ENCODE results near the gene PRIM1.
"Not testable (repeated sequence)": the region's sequence is repeated elsewhere in the genome, so short reads cannot be mapped to it uniquely, and the experiment has no call there.

Gene PRIM1

DNA sequence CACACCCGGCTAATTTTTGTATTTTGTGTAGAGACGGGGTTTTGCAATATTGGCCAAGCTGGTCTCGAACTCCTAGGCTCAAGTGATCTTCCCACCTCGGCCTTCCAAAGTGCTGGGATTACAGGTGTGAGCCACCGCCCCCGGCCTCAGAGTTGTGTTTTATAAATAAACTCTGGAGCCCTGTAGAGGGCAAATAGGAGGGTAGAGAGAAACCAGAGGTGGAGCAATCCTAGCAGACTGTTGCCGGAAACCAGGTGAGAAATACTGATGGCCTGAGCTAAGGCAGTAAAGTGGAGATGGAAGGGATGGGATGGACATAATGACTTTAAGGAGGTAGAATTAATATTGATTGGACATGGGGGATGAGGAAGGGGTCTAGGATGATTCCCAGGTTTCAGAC, 8.3 kb upstream of the PRIM1 start:
- no peak for DNase-seq (ENCODE audit: low read depth)

DNA sequence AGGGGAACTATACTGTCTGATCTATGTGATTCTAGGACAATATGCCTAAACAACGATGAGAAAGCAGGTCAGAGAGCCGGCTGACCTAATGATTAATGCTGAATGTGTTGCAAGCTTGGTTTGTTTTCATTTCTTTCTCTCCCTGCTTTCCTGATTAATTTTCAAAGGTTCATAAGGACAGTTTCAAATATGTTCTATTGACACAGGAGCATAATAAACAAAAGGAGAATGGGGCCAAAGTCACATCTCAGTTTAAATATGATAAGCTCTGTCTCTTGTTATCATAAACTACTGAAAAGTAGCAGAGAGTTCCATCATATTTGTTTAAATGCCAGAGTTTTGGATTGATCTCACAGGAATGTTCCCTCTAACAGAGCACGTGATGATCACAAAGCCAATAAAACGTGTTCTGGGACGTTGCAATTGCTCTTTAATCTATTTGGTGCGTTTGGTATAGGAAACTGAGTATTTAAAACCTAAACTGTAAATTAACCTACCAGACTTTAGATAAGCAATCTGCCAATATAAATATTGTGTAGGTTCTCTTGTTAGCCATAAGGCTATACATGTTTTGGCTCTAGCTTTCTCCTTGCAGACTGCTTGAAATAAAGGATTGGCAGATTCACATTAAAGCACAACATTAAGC, 7.3 kb upstream of the PRIM1 start:
- DNase-seq (ENCODE audit: low read depth) = no peak

GRCh38 chr12:56758728-56759262, 6.7 kb upstream of the PRIM1 start:
- no peak for DNase-seq (ENCODE audit: low read depth)

- DNase-seq (ENCODE audit: low read depth) = not testable (repeated sequence)
Observed at GRCh38 chr12:56757971-56758370, 5.8 kb upstream of the PRIM1 start.

DNA sequence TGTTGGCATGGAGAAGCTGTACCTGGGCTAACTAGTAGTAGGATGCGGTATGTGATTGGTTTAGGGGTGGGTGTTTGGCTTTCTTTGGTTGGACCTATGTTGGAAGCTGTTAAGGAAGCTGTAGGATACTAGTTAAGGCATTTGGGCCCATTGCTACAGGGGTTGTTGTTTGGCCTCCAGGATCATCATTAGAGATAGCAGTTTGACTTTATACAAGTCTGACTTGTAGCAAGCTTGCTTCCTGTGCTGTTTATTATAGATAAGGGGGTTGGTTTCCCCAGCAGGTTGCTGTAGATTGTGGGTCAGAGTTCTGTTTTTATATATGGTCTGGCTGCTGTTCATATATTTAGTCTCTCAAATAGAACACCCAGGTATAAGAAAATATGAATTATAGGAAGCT, 1.4 kb upstream of the PRIM1 start:
- no peak for DNase-seq (ENCODE audit: low read depth)

DNA sequence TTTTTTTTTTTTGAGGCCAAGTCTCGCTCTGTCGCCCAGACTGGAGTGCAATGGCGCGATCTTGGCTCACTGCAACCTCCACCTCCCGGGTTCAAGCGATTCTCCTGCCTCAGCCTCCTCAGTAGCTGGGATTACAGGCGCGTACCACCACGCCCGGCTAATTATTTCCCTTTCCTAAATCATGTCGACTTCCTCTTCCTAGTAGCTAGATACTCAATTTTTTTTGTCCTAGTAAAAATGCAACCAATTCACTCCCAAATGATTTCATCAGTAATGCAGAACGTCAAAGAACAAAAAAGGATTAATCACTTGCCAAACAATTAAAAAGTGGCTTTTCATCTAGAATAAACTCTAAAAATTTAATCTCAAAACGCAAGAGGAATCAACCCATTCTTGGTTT, 1.5 kb downstream of the PRIM1 start:
- not testable (repeated sequence) for DNase-seq (ENCODE audit: low read depth)

DNA sequence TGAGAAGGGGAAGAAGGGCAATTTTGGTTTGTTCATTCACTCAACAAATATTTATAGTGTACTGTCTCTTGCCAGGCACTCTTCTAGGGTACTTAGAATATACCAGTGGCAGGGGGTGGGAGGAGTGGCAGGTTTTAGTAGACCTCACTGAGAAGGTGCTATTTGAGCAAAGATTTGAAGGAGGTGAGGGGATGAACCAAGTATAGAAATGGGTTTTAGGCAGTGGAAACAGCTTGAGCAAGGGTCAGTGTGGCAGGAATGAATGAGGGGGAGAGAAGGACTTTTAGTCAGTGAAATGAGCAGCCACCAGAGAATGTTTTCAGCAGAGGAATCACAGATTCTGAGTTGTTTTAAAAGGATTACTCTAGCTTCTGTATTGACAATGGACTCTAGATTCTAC, 2.3 kb downstream of the PRIM1 start:
- no peak for DNase-seq (ENCODE audit: low read depth)

DNA sequence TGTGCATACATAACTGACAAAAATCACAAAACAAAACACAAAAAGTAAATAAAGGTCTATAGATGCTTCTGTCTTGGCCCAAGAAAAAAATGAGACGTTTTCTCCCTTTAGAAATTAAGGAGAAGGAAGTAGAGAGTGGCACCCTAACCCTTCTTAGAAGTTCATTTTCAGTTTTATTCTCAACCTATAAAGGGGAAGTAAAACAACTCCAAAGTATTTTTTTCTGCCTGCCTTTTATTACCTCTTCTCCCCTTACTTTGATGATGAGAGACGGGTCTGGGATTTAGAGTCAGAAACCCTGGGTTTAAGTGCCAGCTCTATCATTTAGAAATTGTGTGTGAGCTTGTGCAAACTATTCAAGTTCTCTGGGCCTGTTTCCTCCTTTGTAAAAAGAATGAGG, 2.8 kb downstream of the PRIM1 start:
- no peak for DNase-seq (ENCODE audit: low read depth)

DNA sequence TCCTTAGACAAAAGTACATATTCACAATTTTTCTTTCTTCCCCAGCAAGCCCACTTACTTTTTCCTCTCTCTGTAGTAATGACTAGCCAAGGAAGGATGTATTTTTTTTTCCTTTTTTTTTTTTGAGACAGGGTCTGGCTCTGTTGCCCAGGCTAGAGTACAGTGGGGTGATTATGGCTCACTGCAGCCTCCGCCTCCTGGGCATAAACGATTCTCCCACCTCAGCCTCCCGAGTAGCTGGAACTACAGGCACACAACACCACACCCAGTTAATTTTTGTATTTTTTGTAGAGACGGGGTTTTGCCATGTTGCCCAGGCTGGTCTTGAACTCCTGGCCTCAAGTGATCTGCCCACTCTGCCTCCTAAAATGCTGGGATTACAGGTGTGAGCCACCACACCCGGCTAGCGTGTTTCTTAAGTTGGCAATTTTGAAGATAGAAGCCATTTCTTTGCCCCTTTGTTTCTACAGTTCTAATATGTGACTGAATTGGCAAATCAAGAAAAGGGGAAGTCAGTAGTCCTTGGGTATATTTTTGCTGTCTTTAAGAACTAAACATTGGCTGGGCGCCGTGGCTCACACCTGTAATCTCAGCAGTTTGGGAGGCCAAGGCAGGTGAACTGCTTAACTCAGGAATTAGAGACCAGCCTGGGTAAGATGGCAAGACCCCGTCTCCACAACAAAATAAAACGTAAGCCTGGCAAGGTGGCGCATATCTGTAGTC, 23.8 kb downstream of the PRIM1 start:
- no peak for DNase-seq (ENCODE audit: low read depth)

GRCh38 chr12:56726196-56726675, 25.9 kb downstream of the PRIM1 start:
- not testable (repeated sequence) for DNase-seq (ENCODE audit: low read depth)

DNA sequence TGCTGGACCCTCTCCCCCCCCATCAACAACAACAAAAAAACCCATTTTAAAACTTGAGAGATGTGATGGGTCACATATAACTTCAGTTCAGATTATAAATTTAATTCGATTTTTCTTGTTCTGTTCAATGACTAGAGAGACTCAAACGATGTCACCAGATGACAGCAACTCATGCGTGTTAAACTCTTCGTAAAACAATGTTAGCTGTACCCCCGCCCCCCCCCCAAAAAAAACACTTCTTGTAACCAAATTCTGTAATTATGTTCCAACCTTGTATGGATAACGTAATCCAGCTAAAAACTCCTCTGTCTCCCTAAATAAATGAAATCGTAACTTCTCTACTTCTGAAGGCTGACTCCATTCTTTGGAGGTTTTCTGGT, 26.4 kb downstream of the PRIM1 start:
- no peak for DNase-seq (ENCODE audit: low read depth)

GRCh38 chr12:56724972-56725722, 27.0 kb downstream of the PRIM1 start, which contains the start of gene NACA:
Gene NACA, minus strand, starts transcription at chr12:56725299. Its CDS starts 778 bp downstream, at chr12:56724521.
- peak; percentile 100 for DNase-seq (ENCODE audit: low read depth)

DNA sequence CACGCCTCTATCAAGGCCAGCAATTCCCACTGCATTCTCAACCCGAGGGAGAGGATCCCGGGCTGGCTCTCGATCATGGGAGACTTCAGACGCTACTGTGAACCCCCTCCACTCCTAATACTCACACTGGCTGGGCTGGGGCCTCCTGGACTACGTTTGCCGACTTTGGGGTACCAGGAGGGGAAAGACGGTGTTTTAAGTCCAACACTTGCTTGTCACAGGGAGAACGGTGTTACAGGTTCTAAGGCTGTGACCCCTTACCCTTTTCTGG, 27.5 kb downstream of the PRIM1 start:
- DNase-seq (ENCODE audit: low read depth) = no peak

- DNase-seq (ENCODE audit: low read depth) = peak; percentile 77
Observed at GRCh38 chr12:56723889-56724700, 28.0 kb downstream of the PRIM1 start.

DNA sequence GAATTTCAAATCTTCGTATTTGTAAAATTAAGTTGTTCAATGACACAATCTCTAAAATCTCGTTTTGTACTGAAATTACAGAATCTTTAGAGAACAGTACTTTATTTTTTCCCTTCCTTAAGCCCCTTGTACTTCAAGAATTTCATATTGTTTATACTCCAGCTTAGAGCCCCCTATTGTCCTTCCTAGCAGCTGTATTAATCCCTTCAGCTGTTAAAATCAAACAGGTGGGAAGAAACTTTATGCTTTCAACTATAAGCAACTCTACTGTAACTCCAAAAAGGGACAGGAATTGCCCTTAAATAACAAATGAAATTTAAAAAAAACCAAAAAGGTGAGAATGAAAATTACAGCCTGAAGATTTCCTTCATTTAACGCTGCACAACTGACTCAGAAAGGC, 28.8 kb downstream of the PRIM1 start:
- DNase-seq (ENCODE audit: low read depth) = no peak

GRCh38 chr12:56722832-56723231, 29.3 kb downstream of the PRIM1 start:
- DNase-seq (ENCODE audit: low read depth) = no peak

DNA sequence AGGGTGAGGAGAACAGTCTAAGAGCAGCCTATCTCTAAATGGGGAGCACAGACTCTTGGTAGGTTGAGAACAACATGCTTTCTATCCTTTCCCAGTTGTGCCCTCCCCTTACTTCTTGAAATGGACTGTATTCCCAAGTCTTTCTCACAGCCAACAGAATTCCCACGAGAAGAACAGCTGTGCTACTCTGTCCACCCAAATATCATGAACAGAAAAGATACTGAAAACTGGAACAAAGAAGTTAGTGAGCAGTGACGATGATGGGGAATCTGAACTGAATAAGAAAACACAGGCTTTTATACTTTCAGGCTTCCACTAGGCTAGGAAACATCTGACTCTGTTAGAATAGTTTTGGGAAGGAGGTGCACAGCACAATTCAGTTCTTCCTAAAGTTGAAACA, 30.4 kb downstream of the PRIM1 start:
- no peak for DNase-seq (ENCODE audit: low read depth)

DNA sequence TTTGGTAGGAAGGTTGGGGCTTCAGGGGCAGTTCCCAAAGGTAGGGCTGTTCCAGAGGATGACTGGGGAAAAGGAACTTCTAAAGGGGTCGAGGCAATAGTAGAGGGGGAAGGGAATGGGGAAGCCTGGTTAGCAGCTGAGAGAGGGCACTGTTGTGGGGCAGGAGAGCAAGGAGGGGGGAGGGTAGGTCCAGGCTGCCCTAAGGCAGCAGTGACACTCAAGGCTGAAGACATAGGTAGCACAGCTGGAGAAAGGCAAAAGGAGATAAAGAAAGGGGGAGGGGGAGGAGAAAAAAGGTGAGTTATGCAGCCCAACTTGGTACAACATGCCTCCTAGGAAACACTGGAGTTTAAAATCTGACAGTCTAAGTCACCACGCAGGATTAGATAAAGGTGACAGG, 30.9 kb downstream of the PRIM1 start:
- no peak for DNase-seq (ENCODE audit: low read depth)

DNA sequence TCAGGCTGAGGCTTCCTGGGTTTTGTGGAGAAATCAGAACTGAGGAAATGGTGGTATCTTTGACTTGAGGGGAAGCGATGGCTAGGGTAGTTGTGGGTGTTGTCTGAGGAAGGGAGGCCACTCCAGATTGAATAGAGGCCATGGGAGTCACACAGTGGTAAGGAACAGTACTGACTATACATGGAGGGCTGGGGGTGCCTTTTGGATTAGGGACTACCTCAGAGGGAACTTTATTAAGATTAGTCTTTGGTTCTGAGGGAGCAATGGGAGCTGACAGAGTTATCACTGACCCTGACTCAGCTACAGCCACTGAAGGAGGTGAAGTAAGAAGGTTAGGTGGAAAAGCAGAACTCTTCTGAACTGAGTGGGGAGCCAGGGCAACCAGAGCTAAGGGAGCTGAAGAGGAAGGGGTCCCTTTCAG, 31.4 kb downstream of the PRIM1 start:
- DNase-seq (ENCODE audit: low read depth) = no peak

- no peak for DNase-seq (ENCODE audit: low read depth)
Observed at GRCh38 chr12:56719056-56719455, 33.1 kb downstream of the PRIM1 start.

DNA sequence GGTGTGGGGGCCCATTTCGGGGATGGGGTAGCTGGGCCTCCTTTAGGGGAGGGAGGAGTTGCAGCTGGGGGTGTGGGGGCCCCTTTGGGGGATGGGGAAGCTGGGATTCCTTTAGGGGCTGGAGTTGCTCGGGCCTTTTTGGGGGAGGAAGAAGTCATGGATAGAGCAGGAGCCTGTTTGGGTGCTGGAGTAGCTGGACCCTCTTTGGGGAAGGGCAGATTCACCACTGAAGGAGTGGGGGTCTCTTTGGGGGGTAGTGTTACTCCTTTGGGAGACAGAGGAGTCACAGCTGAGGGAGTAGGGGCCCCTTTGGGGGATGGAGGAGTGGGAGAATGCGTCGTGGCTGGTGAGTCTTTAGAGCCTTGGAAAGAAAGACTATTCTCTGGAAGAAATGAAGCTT, 33.5 kb downstream of the PRIM1 start:
- DNase-seq (ENCODE audit: low read depth) = no peak

GRCh38 chr12:56718149-56718548, 34.0 kb downstream of the PRIM1 start:
- DNase-seq (ENCODE audit: low read depth) = no peak
